Testis (tissue), 3 donors: ENCODE data around the gene PJA1. TPM values are rescaled to one million over a fixed set of nuclear protein-coding genes. Genes with fewer than 3 reads are reported as not detected.

Source experiments
- DNase-seq: peaks from one replicate; pipeline ENCODE4 v3.0.0-alpha.2; 2019
- H3K27ac ChIP-seq, 2 donors: fragments of 200-600 bp; sonication (generic); one replicate each; pipeline ENCODE4 v1.5.1; 2019
- H3K27me3 ChIP-seq: fragments of 200-600 bp; sonication (generic); one replicate; pipeline ENCODE4 v1.5.1; 2019
- H3K36me3 ChIP-seq: fragments of 200-600 bp; sonication (generic); one replicate; pipeline ENCODE4 v1.5.1; 2017; ENCODE audit warnings: low read depth; ENCODE audit errors: missing control alignments
- H3K4me1 ChIP-seq: fragments of 200-600 bp; sonication (generic); one replicate; pipeline ENCODE4 v1.5.1; 2019
- H3K4me3 ChIP-seq, 2 donors: fragments of 200-600 bp; sonication (generic); one replicate each; pipeline ENCODE4 v1.5.1; 2017 to 2019
- H3K9me3 ChIP-seq: fragments of 200-600 bp; sonication (generic); one replicate; pipeline ENCODE4 v1.5.1; 2017
- POLR2A ChIP-seq: fragments of 450-650 bp; IDR thresholded peaks from one replicate; pipeline ENCODE4 v1.6.1; 2017; ENCODE audit warnings: antibody characterized with exemption, mild to moderate bottlenecking, moderate library complexity
- WGBS, 2 donors: methylation state at CpG; one replicate each; pipeline ENCODE4 v1.1.5; 2018; 5-methylcytosine and 5-hydroxymethylcytosine counted together
- intact Hi-C: fragments of 100-400 bp; cut with DNase I; formaldehyde crosslinking; loops from one replicate; pipeline ENCODE4 v1.15.1; 2023; ENCODE audit warnings: low total_unique reads
- polyA plus RNA-seq: library from polyadenylated mRNA; stranded (reverse); fragments of 350-450 nt; fragmentation: Illumina TruSeq; extraction: RNeasy Lipid Tissue Mini Kit (QIAGEN cat#74804); gene quantifications from one replicate; pipeline ENCODE4 v1.2.3, GENCODE V29; 2014; ENCODE audit warnings: low read depth, low replicate concordance; ENCODE audit not compliant: insufficient read depth
- total RNA-seq, 2 donors: library from RNA; depleted of rRNA; stranded (reverse); fragments of >200 nt; gene quantifications; one replicate each; pipeline ENCODE4 v1.2.3, GENCODE V29; 2016
- TF ChIP-seq, protein P1 (sequence below), 3 experiments: fragments of 450-650 bp in 2 of 3; fragments of 200-600 bp in 1 of 3; sonication (generic) in 1 of 3; IDR thresholded peaks; one replicate each; pipeline ENCODE4 v1.5.1; 2016 to 2019; ENCODE audit warnings: antibody characterized with exemption in 3 of 3, mild to moderate bottlenecking in 2 of 3, moderate library complexity in 1 of 3

The PJA1 gene
- total and polyA plus RNA-seq, 3 donors from 2014 or later, result 56.6 to 101 (median 61.8) TPM

DNA sequence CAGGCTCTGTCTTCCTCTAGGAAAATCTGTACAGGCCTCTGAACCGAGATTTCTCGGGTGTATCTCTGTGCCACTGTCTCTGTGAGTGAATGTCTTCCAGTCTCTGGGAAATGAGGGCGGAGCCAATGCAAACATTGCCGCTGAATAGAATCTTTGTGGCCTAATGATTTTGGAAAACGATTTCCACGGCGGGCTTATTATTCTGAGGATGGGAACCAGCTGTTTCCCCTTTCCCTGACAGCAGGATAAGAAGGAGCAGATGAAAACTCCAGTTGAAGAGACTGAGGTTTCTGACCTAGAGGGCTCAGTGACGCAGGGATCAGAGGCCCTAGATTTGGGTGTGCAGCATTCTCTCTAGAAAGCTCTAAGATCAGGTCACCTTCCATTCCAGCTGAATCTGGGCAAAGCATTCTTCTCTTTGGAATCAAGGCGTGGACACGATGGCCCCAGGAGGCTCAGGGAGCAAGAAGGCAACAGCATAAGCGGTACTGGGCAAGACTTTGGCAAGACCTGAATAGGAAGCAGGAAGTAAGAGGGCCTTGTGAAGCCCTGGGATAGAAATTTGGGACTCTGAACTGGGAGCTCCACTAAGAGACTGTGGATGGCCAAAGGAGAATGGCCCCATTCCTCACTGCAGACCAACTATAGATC lies 47.3 kb downstream of the PJA1 start:
- Histone ChIP-seq H3K9me3 (no peaks in the 10 kb centered on the region), H3K4me1 (no peaks in the 10 kb centered on the region), H3K27me3 (no peaks in the 10 kb centered on the region), H3K27ac (no peak overlapping the region), H3K36me3 (no peaks in the 10 kb centered on the region), H3K4me3 (no peak overlapping the region)
- DNase-seq, result no peak
- TF ChIP-seq, protein P1, sequence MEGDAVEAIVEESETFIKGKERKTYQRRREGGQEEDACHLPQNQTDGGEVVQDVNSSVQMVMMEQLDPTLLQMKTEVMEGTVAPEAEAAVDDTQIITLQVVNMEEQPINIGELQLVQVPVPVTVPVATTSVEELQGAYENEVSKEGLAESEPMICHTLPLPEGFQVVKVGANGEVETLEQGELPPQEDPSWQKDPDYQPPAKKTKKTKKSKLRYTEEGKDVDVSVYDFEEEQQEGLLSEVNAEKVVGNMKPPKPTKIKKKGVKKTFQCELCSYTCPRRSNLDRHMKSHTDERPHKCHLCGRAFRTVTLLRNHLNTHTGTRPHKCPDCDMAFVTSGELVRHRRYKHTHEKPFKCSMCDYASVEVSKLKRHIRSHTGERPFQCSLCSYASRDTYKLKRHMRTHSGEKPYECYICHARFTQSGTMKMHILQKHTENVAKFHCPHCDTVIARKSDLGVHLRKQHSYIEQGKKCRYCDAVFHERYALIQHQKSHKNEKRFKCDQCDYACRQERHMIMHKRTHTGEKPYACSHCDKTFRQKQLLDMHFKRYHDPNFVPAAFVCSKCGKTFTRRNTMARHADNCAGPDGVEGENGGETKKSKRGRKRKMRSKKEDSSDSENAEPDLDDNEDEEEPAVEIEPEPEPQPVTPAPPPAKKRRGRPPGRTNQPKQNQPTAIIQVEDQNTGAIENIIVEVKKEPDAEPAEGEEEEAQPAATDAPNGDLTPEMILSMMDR (IDR thresholded peaks at IDR 0.05), result no peak
- TF ChIP-seq POLR2A, result no peak
- intact Hi-C loops, result no loop called here
- WGBS, 2 donors, result 81% methylated on average over 11 of the region's 11 CpGs

DNA sequence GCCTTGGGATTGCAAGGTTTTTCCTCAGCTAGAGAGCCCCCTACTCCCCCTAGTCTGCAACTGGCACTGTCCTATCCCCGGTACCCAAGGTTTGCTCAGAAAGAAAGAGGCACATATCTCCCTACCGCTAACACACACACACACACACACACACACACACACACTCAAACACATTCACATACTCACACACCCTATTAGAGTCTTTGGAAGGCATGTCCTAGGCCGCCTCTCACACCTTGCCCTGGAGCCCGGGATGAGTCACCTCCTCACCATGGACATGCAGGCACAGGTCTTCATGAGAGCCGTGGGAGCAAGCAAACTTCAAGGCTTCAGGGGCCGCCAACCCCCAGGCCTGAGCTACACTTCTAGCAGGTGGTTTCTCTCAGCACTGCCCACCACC lies 49.2 kb downstream of the PJA1 start:
- Histone ChIP-seq H3K36me3 (no peaks in the 10 kb centered on the region), H3K4me3 (no peak overlapping the region), H3K9me3 (no peaks in the 10 kb centered on the region), H3K27ac (no peak overlapping the region), H3K27me3 (no peaks in the 10 kb centered on the region), H3K4me1 (no peaks in the 10 kb centered on the region)
- intact Hi-C loops, result no loop called here
- TF ChIP-seq, protein P1 (IDR thresholded peaks at IDR 0.05), result no peak
- no peak for TF ChIP-seq POLR2A
- no peak for DNase-seq
- 94 to 100% methylated on average over 1 to 5 of the region's 6 CpGs for WGBS, 2 donors

DNA sequence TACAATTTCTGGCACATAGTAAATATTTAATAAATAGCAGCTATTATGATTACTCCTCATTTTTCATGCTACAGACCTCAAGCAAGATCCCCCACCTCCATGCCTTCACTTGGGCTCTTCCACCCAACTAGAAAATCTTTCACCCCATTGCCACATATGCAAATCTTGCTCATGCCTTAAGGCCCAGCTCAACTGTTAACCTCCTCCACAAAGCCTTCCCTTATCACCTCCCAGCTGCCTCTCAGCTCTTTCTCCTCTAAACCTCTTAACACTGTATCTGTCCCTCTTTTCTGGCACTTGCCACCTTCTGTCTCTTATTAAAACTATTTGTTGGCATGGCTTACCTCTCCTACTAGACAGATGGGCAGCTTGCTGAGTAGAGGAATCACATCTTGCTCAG lies 51.5 kb downstream of the PJA1 start:
- intact Hi-C loops, result no loop called here
- H3K27ac ChIP-seq, result no peak overlapping the region
- no peaks in the 10 kb centered on the region for H3K27me3 ChIP-seq
- H3K9me3 ChIP-seq, result no peaks in the 10 kb centered on the region
- no peak overlapping the region for H3K4me3 ChIP-seq
- H3K4me1 ChIP-seq, result no peaks in the 10 kb centered on the region
- TF ChIP-seq, protein P1 (IDR thresholded peaks at IDR 0.05), result no peak
- no peak for TF ChIP-seq POLR2A
- no peak for DNase-seq
- no peaks in the 10 kb centered on the region for H3K36me3 ChIP-seq
